Hippocampal formation (tissue), 2 donors: ENCODE measurements around the gene HOXA7.

ENCODE experiments used
- DNase-seq, 2 donors: peaks; one replicate each; lab custom pipeline; 2025; lab: John Stamatoyannopoulos, UW

Gene HOXA7

GRCh38 chr7:27133409-27134231 is 22.9 kb downstream of the HOXA7 start:
- DNase-seq, result no peak

- no peak for DNase-seq
Measured at GRCh38 chr7:27132978-27133377, 23.5 kb downstream of the HOXA7 start.

GRCh38 chr7:27132214-27132613 is 24.3 kb downstream of the HOXA7 start:
- DNase-seq, result no peak

GRCh38 chr7:27131390-27131819 is 25.1 kb downstream of the HOXA7 start:
- no peak for DNase-seq

- DNase-seq, result no peak
Measured at GRCh38 chr7:27130540-27131389, 25.7 kb downstream of the HOXA7 start, which contains the start of gene HOXA4. Gene HOXA4 (minus strand): TSS chr7:27130757. CDS start chr7:27130733, 24 bp downstream.

GRCh38 chr7:27129729-27130539 is 26.5 kb downstream of the HOXA7 start:
- DNase-seq, result no peak

GRCh38 chr7:27128776-27129728 is 27.4 kb downstream of the HOXA7 start:
- DNase-seq, result no peak

- DNase-seq, result no peak
Measured at GRCh38 chr7:27128034-27128433, 28.4 kb downstream of the HOXA7 start.

GRCh38 chr7:27126596-27127327 is 29.7 kb downstream of the HOXA7 start:
- no peak for DNase-seq

- DNase-seq, result no peak
Measured at GRCh38 chr7:27125986-27126394, 30.5 kb downstream of the HOXA7 start.

GRCh38 chr7:27124902-27125689 is 31.4 kb downstream of the HOXA7 start:
- no peak for DNase-seq

GRCh38 chr7:27124096-27124901 is 32.2 kb downstream of the HOXA7 start:
- no peak for DNase-seq

- no peak for DNase-seq
Measured at GRCh38 chr7:27123477-27124053, 32.9 kb downstream of the HOXA7 start.

GRCh38 chr7:27123007-27123476 is 33.4 kb downstream of the HOXA7 start:
- no peak for DNase-seq

GRCh38 chr7:27122077-27122910 is 34.2 kb downstream of the HOXA7 start:
- no peak for DNase-seq

GRCh38 chr7:27121684-27122076 is 34.8 kb downstream of the HOXA7 start:
- no peak for DNase-seq

- no peak for DNase-seq
Measured at GRCh38 chr7:27119412-27119911, 37.0 kb downstream of the HOXA7 start.
